Neuron (in vitro differentiated cells): ENCODE data around the gene SAG.
"Not testable (repeated sequence)": the region's sequence is repeated elsewhere in the genome, so short reads cannot be mapped to it uniquely, and the experiment has no call there.

Experiments
- H2AFZ ChIP-seq: one replicate; pipeline ENCODE4 v1.6.1; 2013; ENCODE audit warnings: low read depth, mild to moderate bottlenecking, inconsistent platforms, low read length, moderate library complexity
- H3K27me3 ChIP-seq: one replicate; pipeline ENCODE4 v1.6.1; 2013; ENCODE audit warnings: low read length; ENCODE audit not compliant: insufficient read depth
- H3K36me3 ChIP-seq: one replicate; pipeline ENCODE4 v1.6.1; 2013; ENCODE audit warnings: low read length; ENCODE audit not compliant: insufficient read depth
- H3K4me1 ChIP-seq: one replicate; pipeline ENCODE4 v1.6.1; 2013; ENCODE audit warnings: low read length; ENCODE audit not compliant: insufficient read depth
- H3K4me3 ChIP-seq: 2 replicates; pipeline ENCODE4 v1.5.1; 2013; ENCODE audit warnings: mild to moderate bottlenecking, low read length, moderate library complexity
- H3K9me3 ChIP-seq: one replicate; pipeline ENCODE4 v1.6.1; 2013; ENCODE audit warnings: low read length

The SAG gene

DNA sequence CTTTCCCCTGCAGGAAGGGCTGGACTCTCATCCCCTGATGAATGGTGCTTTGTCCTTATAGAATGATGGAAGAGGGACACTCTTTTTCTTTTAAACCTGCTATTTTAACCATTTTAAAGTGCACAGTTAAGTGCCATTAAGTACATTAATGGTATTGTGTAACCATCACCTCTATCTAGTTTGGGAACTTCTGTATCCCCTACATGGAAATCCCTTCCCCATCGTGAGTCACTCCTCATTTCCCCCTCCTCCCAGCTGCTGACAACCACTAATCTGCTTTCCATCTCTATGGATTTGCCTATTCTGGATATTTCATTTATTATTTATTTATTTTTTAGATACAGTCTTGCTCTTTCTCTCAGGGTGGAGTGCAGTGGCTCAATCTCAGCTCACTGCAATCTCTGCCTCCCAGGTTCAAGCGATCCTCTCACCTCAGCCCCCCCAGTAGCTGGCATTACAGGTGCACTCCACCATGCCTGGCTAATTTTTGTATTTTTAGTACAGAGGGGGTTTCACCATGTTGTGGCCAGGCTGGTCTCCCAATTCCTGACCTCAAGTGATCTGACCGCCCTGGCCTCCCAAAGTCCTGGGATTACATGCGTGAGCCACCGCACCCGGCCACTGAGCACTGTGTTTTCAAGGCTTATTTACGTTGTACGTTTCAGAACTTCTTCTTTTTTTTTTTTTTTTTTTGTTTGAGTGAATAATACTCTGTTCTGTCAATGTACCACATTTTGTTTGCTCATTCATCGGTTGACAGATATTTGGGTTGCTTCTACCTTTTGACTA lies 62.5 kb downstream of the SAG start:
- Histone ChIP-seq H3K4me1 (no peaks in the 10 kb centered on the region), H3K9me3 (peaks cover 2% of the 10 kb centered on the region), H3K4me3 (no peak overlapping the region), H2AFZ (no peak overlapping the region), H3K36me3 (peaks cover 5% of the 10 kb centered on the region), H3K27me3 (no peaks in the 10 kb centered on the region)

DNA sequence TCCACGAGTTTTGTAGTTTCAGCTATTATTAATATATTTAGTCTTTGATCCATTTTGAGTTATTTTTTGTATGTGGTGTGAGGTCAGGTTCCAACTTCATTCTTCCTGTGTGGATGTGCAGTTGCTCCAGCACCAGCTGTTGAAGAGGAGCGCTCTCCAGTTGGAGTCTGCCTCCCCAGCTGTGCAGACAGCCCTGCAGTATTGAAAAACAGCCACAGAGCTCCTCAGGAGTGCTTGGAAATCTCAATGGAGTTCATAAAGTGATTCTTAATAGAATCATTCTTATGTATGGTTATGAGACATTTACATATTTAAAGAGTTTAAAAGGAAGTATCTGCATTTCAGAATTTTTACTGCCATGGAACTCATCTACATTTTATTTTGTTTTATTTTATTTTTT lies 64.0 kb downstream of the SAG start:
- Histone ChIP-seq H2AFZ (no peak overlapping the region), H3K4me1 (no peaks in the 10 kb centered on the region), H3K36me3 (peaks cover 5% of the 10 kb centered on the region)

DNA sequence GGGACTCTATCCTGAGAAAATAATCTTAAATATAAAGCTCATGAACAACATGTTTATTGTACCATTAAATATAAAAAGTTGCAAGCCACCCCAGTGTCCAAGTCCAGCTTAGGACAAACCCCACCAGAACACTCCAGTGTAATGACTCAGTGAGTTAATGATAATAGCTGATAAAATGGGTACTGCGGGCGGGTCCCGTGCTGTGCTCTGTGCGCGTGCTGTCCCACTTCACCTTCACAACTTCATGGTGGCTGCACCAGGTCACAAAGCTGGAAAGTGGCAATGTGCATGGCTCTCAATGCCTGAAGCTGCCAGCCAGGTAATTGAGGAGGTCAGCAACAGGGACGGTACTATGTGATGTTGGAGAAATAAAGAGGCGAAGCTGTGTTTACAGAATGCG lies 65.2 kb downstream of the SAG start:
- Histone ChIP-seq H3K36me3 (peaks cover 5% of the 10 kb centered on the region), H3K4me1 (no peaks in the 10 kb centered on the region), H3K27me3 (no peaks in the 10 kb centered on the region), H2AFZ (no peak overlapping the region), H3K4me3 (no peak overlapping the region), H3K9me3 (peaks cover 2% of the 10 kb centered on the region)

More for the DNA sequence above, 64.0 kb downstream of the SAG start:
- Histone ChIP-seq H3K27me3 (no peaks in the 10 kb centered on the region), H3K4me3 (no peak overlapping the region), H3K9me3 (peaks cover 2% of the 10 kb centered on the region)

DNA sequence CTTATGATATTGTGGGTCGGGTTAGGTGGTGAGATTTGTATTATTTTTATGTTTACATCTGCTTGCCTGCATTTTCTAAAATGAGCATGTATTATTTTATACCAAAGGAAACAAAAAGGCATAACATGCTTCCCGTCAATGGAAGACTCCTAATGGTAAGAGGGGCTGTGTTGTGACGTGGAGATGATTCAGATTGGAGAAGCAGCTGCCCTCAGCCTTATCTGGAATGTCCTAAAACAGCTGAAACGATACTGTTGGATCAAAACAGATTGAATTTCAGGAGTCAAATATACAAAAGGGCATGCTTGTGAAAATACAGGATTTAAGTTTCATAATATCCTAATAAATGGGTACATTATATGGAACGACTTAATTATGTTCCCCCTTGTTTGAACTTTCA lies 65.7 kb downstream of the SAG start:
- Histone ChIP-seq H2AFZ (no peak overlapping the region), H3K36me3 (peaks cover 5% of the 10 kb centered on the region), H3K4me1 (no peaks in the 10 kb centered on the region), H3K9me3 (peaks cover 2% of the 10 kb centered on the region), H3K27me3 (no peaks in the 10 kb centered on the region), H3K4me3 (no peak overlapping the region)

DNA sequence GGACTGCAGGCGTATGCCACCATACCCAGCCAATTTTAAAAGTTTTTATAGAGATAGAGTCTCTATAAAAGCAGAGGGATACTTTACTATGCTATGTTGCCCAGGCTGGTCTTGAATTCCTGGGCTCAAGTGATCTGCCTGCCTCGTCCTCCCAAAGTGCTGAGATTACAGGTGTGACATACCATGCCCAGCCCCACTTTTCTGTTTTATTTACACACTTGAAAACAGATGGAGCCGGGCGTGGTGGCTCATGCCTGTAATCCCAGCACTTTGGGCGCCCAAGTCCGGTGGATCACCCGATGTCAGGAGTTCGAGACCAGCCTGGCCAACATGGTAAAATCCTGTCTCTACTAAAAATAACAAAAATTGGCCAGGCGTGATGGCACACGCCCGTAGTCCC lies 67.2 kb downstream of the SAG start:
- not testable (repeated sequence) for H3K36me3 ChIP-seq, H2AFZ ChIP-seq, H3K9me3 ChIP-seq, H3K4me3 ChIP-seq, H3K4me1 ChIP-seq, H3K27me3 ChIP-seq

DNA sequence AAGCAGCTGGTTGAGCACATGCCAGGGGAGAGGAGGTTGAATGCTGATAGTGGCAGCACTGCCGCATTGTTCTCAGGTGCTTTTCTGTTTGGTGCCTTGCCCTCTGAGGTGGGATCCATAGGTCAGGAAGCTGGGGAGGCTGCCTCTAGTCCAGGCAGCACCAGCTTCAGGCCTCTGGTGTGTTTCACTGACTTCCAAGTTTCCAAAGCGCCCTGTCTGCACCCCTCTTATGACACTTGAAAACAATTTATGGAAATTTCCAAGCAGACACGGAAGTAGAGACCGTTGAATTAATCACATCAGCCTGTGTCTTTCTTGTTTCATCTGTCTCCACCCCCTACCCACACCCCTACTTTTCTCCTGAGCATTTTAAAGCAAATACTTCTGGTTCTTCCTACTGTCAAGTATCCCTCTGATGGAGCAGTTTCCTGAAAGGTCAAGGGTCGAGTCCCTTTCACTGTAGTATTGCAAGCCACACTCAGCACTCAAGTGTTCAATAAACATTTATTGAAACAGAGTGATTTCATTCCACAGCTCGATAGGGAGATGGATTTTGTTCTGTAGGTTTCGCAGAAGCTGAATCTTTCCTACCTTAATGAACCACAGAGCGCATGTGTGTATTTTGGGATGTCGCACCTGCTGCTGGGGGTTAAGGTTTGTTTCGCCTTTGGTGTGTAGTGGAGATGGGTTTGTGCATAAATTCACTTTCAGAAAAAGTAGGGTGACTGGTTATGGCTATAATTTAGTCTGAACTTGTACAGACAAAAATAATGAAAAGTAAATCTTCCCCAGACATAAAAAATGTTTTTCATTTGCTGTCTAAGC lies 68.1 kb downstream of the SAG start:
- Histone ChIP-seq H2AFZ (no peak overlapping the region), H3K9me3 (peaks cover 2% of the 10 kb centered on the region), H3K4me3 (no peak overlapping the region), H3K36me3 (peaks cover 5% of the 10 kb centered on the region), H3K4me1 (no peaks in the 10 kb centered on the region), H3K27me3 (no peaks in the 10 kb centered on the region)

DNA sequence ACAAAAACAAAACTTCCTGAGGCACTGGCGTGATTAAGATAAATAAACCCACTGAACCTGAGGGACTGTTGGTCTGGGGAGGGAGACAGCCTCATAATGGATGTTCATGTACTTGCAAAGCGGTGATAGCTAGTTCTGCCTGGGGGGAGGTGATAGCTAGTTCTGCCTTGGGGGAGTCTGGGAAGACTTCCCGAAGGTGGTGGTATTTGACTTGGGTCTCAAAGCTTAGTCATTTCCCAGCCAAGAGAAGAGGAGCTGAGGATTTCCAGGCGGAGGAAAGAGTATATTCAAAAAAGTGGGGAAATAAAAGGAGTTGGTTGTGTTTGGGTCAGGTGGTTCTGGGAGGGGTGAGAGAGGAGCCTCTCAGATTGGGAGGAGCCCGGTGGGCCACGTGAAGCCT lies 71.4 kb downstream of the SAG start:
- H3K27me3 ChIP-seq: no peaks in the 10 kb centered on the region
- no peaks in the 10 kb centered on the region for H3K9me3 ChIP-seq
- H3K36me3 ChIP-seq: no peaks in the 10 kb centered on the region
- no peak overlapping the region for H3K4me3 ChIP-seq
- no peaks in the 10 kb centered on the region for H3K4me1 ChIP-seq
- no peak overlapping the region for H2AFZ ChIP-seq

DNA sequence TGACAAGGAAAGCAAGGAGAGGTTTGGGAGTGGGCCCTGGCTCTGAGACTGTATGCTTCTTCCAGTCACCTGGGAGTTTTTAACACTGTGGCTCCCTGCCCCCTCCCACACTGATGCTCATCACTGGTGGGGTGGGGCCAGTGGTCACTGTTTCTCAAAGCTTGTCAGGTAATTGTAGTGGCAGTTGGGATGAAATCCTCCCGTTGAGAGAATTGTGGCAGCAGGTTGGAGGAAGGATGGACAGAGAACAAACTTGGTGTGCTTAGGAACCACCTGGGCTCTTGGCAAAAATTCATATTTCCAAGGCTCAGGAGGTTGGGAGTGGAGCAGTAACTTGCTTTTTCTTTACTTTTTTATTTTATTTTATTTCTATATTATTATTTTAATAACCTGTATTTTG lies 71.8 kb downstream of the SAG start:
- Histone ChIP-seq H2AFZ (no peak overlapping the region), H3K4me1 (no peaks in the 10 kb centered on the region), H3K4me3 (no peak overlapping the region), H3K36me3 (no peaks in the 10 kb centered on the region), H3K9me3 (no peaks in the 10 kb centered on the region), H3K27me3 (no peaks in the 10 kb centered on the region)

DNA sequence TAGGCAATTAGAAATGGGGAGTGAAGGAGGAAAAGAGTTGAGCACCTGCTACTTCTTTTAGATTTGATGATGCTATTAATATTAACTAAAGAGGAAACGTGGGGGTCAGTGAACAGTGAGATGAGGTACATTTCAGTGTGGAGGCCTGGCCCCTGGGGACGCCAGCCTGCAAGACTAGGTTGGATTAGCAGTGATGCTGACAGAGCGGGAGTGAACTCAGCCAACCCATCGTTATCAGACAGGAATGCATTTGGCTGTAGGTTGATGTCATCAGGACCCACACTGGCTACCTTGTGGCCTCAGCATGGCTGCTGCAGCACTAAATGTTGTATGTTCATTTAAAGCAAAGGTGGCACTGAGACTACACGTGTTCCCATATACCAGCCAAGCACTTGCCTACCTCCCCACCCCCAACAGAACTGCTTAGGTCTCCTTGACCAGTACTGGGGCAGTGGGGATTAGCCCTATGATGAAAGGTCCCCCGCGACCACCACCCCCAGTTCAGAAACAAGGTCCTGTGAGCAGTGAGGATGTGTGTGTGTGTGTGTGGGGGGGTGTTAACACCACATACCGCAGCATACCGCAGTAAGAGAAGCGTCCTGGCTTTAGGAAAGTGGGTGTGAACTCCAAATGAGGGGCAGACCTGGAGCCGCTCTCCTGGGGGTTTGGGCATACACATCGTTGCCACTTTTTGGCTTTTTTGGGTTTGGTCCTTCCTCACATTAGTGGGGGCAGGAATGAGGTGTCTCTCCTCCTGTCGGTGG lies 72.7 kb downstream of the SAG start:
- no peak overlapping the region for H2AFZ ChIP-seq
- no peaks in the 10 kb centered on the region for H3K36me3 ChIP-seq
- H3K9me3 ChIP-seq: no peaks in the 10 kb centered on the region
- no peaks in the 10 kb centered on the region for H3K27me3 ChIP-seq
- H3K4me1 ChIP-seq: no peaks in the 10 kb centered on the region
- H3K4me3 ChIP-seq: no peak overlapping the region

DNA sequence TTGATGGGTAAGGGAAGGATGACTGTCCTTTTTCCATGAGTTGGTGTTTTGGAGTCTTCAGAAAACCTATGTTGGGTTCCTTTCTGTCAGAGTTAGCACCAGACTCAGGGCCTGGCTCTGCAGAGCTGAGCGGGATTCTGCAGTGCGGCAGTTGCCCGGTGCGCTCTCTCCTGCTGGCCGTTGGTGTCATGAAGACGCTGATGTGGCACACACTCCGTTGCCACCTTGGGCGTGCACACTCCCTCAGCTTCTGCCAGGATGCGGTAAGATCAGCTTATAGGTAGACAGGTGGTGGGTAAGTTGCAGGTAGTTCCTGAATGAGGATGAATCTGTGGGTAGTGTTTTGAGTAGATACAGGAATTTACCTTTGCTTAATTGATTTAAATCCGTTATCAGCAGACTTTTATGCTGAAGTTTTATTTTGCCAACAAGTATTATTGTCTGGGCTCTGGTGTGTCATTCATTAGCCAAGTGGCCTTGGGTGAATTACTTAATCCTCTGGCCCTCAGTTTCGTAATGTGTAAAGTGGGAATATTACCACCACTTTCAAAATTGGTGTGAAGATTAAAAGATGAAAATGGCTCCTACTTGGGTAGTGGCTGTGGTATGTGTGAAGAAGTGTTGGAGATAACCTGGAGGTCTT lies 73.5 kb downstream of the SAG start:
- H3K9me3 ChIP-seq: no peaks in the 10 kb centered on the region
- H2AFZ ChIP-seq: no peak overlapping the region
- no peaks in the 10 kb centered on the region for H3K36me3 ChIP-seq
- no peak overlapping the region for H3K4me3 ChIP-seq
- H3K27me3 ChIP-seq: no peaks in the 10 kb centered on the region
- H3K4me1 ChIP-seq: peaks cover 2% of the 10 kb centered on the region

DNA sequence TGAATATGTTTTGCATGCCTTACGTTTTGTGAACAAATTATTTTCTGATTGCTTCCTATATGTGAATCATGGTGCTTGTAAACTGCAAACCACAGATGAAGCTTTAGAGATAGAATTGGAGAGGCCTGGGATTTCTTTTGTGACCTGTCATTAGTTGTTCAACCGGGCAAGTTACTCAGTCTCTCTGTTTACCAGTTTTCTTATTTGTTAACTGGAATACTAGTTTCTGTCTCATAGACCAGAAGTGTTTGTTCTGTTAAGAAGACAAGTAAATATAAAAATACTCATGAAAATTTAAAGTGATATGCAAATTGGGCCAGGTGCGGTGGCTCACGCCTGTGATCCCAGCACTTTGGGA lies 74.0 kb downstream of the SAG start:
- Histone ChIP-seq H3K27me3 (no peaks in the 10 kb centered on the region), H3K36me3 (no peaks in the 10 kb centered on the region), H3K4me1 (peaks cover 6% of the 10 kb centered on the region), H2AFZ (no peak overlapping the region), H3K9me3 (no peaks in the 10 kb centered on the region), H3K4me3 (no peak overlapping the region)

DNA sequence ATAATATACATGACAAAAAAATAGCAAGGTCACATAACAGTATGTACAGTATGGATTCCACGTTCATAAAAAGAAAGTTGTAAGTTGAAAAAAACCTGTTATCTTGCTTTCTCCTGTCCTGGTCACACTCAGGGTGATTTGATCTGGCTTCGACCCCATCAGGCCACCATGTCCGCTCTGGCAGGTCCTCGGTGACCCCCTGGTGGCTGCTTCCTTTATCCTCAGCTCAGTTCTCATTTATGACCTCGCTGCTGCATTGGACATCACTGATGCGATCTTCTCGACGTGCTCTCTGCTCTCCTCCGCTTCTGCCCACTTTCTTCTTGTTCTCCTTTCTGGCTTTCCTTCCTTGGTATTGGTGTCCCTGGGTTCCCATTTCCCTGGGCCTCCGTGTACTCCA lies 76.4 kb downstream of the SAG start:
- H3K27me3 ChIP-seq: no peaks in the 10 kb centered on the region
- H2AFZ ChIP-seq: no peak overlapping the region
- no peak overlapping the region for H3K4me3 ChIP-seq
- peaks cover 6% of the 10 kb centered on the region for H3K4me1 ChIP-seq
- no peaks in the 10 kb centered on the region for H3K36me3 ChIP-seq
- no peaks in the 10 kb centered on the region for H3K9me3 ChIP-seq
